SK-N-SH (cell line): ENCODE measurements around the gene NT5DC2. TPM values are rescaled to one million over a fixed set of nuclear protein-coding genes. Genes with fewer than 3 reads are reported as not detected.

Experiments
- CTCF ChIA-PET: fragments of 300-600, 350-600 bp; formaldehyde crosslinking; extraction: SDS; loops from one replicate; lab custom pipeline; 2021; lab: Yijun Ruan, JAX
- POLR2A ChIA-PET: fragments of 350-600 bp; sonication (Branson Sonifier 250); formaldehyde crosslinking; extraction: SDS; loops from one replicate; lab custom pipeline; 2020; ENCODE audit warnings: antibody characterized with exemption, inconsistent platforms; lab: Yijun Ruan, JAX
- DNase-seq: peaks from one replicate; pipeline ENCODE4 v3.0.0; 2012
- H2AFZ ChIP-seq: fragments of 200-600 bp; sonication (generic); 2 replicates; pipeline ENCODE4 v1.8.1; 2016; ENCODE audit warnings: antibody characterized with exemption, mild to moderate bottlenecking, low read depth
- H3F3A ChIP-seq: fragments of 200-600 bp; sonication (generic); replicated peaks from 2 replicates; pipeline ENCODE3; 2016; ENCODE audit warnings: antibody characterized with exemption, mild to moderate bottlenecking; ENCODE audit not compliant: insufficient read depth
- H3K27ac ChIP-seq, 2 experiments: fragments of 200-500 bp in 1 of 2; fragments of 200-600 bp in 1 of 2; sonication (Bioruptor generic) in 1 of 2; sonication (generic), shearing (Covaris generic) in 1 of 2; 2 replicates each; pipeline versions ENCODE4 v1.5.1 to v1.6.1; 2014 to 2016; ENCODE audit warnings: low read depth in 2 of 2, inconsistent platforms in 1 of 2, low read length in 1 of 2, mild to moderate bottlenecking in 1 of 2, mixed read lengths in 1 of 2
- H3K27me3 ChIP-seq: fragments of 200-600 bp; sonication (generic), shearing (Covaris generic); 2 replicates; pipeline ENCODE4 v1.6.1; 2016; ENCODE audit warnings: mixed run types; ENCODE audit not compliant: insufficient read depth
- H3K36me3 ChIP-seq, 2 experiments: fragments of 200-500 bp in 1 of 2; fragments of 200-600 bp in 1 of 2; sonication (Bioruptor generic) in 1 of 2; sonication (generic) in 1 of 2; replicated peaks in 1 of 2; 2 replicates each; pipeline versions ENCODE3 to v1.5.1; 2014 to 2016; ENCODE audit warnings: low read length in 1 of 2, mild to moderate bottlenecking in 1 of 2; ENCODE audit not compliant: insufficient read depth in 2 of 2, control insufficient read depth in 1 of 2
- H3K4me1 ChIP-seq, 2 experiments: fragments of 200-500 bp in 1 of 2; fragments of 200-600 bp in 1 of 2; sonication (Bioruptor generic) in 1 of 2; sonication (generic), shearing (Covaris generic) in 1 of 2; 2 replicates each; pipeline versions ENCODE4 v1.5.1 to v1.6.1; 2014 to 2016; ENCODE audit warnings: low read depth in 1 of 2, low read length in 1 of 2, mixed run types in 1 of 2; ENCODE audit not compliant: insufficient read depth in 2 of 2, control insufficient read depth in 1 of 2
- H3K4me2 ChIP-seq: fragments of 200-600 bp; sonication (generic), shearing (Covaris generic); 2 replicates; pipeline ENCODE4 v1.6.1; 2017; ENCODE audit warnings: mixed run types
- H3K4me3 ChIP-seq, 2 experiments: fragments of 200-500 bp in 1 of 2; fragments of 200-600 bp in 1 of 2; sonication (Bioruptor generic) in 1 of 2; sonication (generic), shearing (Covaris generic) in 1 of 2; 2 replicates each; pipeline versions ENCODE4 v1.5.1 to v1.8.1; 2014 to 2016; ENCODE audit warnings: low read depth in 2 of 2, inconsistent platforms in 1 of 2, low read length in 1 of 2, mild to moderate bottlenecking in 1 of 2, mixed read lengths in 1 of 2, moderate library complexity in 1 of 2
- H3K79me2 ChIP-seq: fragments of 200-600 bp; sonication (generic); 2 replicates; pipeline ENCODE4 v1.8.1; 2017; ENCODE audit warnings: mild to moderate bottlenecking; ENCODE audit not compliant: insufficient read depth
- H3K9ac ChIP-seq: fragments of 200-600 bp; sonication (generic); 2 replicates; pipeline ENCODE4 v1.6.1; 2017; ENCODE audit warnings: mixed run types
- H3K9me2 ChIP-seq: fragments of 200-600 bp; sonication (generic); 2 replicates; pipeline ENCODE4 v1.6.1; 2017; ENCODE audit warnings: mixed run types
- H3K9me3 ChIP-seq: fragments of 200-600 bp; sonication (generic); 2 replicates; pipeline ENCODE4 v1.6.1; 2017; ENCODE audit warnings: mixed run types, mild to moderate bottlenecking, moderate library complexity
- H4K20me1 ChIP-seq: fragments of 200-600 bp; sonication (generic); 2 replicates; pipeline ENCODE4 v1.6.1; 2017; ENCODE audit warnings: mild to moderate bottlenecking, mixed run types; ENCODE audit not compliant: insufficient read depth
- CHD2 ChIP-seq: fragments of 150-350 bp; IDR thresholded peaks from 2 replicates; pipeline ENCODE4 v1.6.1; 2018; ENCODE audit warnings: low read length; ENCODE audit not compliant: partially characterized antibody
- ELF1 ChIP-seq: IDR thresholded peaks from 2 replicates; pipeline ENCODE4 v1.4.0; 2012
- FOSL2 ChIP-seq: IDR thresholded peaks from 2 replicates; pipeline ENCODE4 v1.4.0; 2012; ENCODE audit warnings: low read depth, mild to moderate bottlenecking, moderate library complexity, borderline replicate concordance
- GABPA ChIP-seq: IDR thresholded peaks from 2 replicates; pipeline ENCODE4 v1.4.0; 2012; ENCODE audit warnings: low read depth, mild to moderate bottlenecking
- GATA2 ChIP-seq: sonication (generic); formaldehyde crosslinking; IDR thresholded peaks from 2 replicates; pipeline ENCODE4 v1.5.0; 2020; ENCODE audit warnings: mild to moderate bottlenecking, missing genetic modification reagents
- JUND ChIP-seq: IDR thresholded peaks from 2 replicates; pipeline ENCODE4 v1.4.0; 2012
- NFIC ChIP-seq: IDR thresholded peaks from 2 replicates; pipeline ENCODE4 v1.4.0; 2012; ENCODE audit warnings: borderline replicate concordance
- RAD21 ChIP-seq: IDR thresholded peaks from 2 replicates; pipeline ENCODE4 v1.6.1; 2012; ENCODE audit warnings: mild to moderate bottlenecking, low read length
- RCOR1 ChIP-seq: fragments of 150-350 bp; IDR thresholded peaks from 2 replicates; pipeline ENCODE4 v1.6.1; 2017; ENCODE audit warnings: antibody characterized with exemption, low read length
- RFX5 ChIP-seq: IDR thresholded peaks from 2 replicates; pipeline ENCODE4 v1.6.1; 2012; ENCODE audit warnings: mild to moderate bottlenecking, improper control_type of control experiment, low read length
- RXRA ChIP-seq: IDR thresholded peaks from 2 replicates; pipeline ENCODE4 v1.4.0; 2012; ENCODE audit warnings: low read depth, mild to moderate bottlenecking, borderline replicate concordance
- SIN3A ChIP-seq: IDR thresholded peaks from 2 replicates; pipeline ENCODE4 v1.6.1; 2012; ENCODE audit warnings: low read depth, mild to moderate bottlenecking, low read length, moderate library complexity, borderline replicate concordance
- TAF1 ChIP-seq: IDR thresholded peaks from 2 replicates; pipeline ENCODE4 v1.6.1; 2012; ENCODE audit warnings: low read depth, mild to moderate bottlenecking, low read length, moderate library complexity, borderline replicate concordance
- TCF12 ChIP-seq: IDR thresholded peaks from 2 replicates; pipeline ENCODE4 v1.4.0; 2012
- WGBS: methylation state at CpG from one replicate; pipeline ENCODE4 v1.1.6; 2017; ENCODE audit warnings: low lambda C conversion rate; 5-methylcytosine and 5-hydroxymethylcytosine counted together
- polyA plus RNA-seq, 3 experiments: library from polyadenylated mRNA; depleted of rRNA; stranded (reverse); fragments of >200 nt; gene quantifications; 2 replicates each; pipeline ENCODE4 v1.2.3, GENCODE V29; 2012
- TF ChIP-seq, protein P1 (sequence below): IDR thresholded peaks from 2 replicates; pipeline ENCODE4 v1.4.0; 2012; ENCODE audit warnings: low read depth, borderline replicate concordance
- TF ChIP-seq, protein P2 (sequence below): IDR thresholded peaks from 2 replicates; pipeline ENCODE4 v1.4.0; 2012; ENCODE audit warnings: low read depth, borderline replicate concordance
- TF ChIP-seq, protein P3 (sequence below): IDR thresholded peaks from 2 replicates; pipeline ENCODE4; 2012
- TF ChIP-seq, protein P4 (sequence below): fragments of 150-350 bp; IDR thresholded peaks from 2 replicates; pipeline ENCODE4 v1.6.1; 2016; ENCODE audit warnings: mild to moderate bottlenecking, low read depth, low read length
- TF ChIP-seq, protein P5 (sequence below): IDR thresholded peaks from 2 replicates; pipeline ENCODE4 v1.6.1; 2012; ENCODE audit warnings: mild to moderate bottlenecking, low read depth, low read length, moderate library complexity
- TF ChIP-seq, protein P6 (sequence below): fragments of 200-600 bp; sonication (generic); IDR thresholded peaks from 2 replicates; pipeline ENCODE4 v1.6.1; 2017; ENCODE audit warnings: antibody characterized with exemption, mild to moderate bottlenecking, moderate library complexity

The NT5DC2 gene
- polyA plus RNA-seq, 1 of the 3 experiments (the other 2 are of a cell fraction), result 113 TPM

DNA sequence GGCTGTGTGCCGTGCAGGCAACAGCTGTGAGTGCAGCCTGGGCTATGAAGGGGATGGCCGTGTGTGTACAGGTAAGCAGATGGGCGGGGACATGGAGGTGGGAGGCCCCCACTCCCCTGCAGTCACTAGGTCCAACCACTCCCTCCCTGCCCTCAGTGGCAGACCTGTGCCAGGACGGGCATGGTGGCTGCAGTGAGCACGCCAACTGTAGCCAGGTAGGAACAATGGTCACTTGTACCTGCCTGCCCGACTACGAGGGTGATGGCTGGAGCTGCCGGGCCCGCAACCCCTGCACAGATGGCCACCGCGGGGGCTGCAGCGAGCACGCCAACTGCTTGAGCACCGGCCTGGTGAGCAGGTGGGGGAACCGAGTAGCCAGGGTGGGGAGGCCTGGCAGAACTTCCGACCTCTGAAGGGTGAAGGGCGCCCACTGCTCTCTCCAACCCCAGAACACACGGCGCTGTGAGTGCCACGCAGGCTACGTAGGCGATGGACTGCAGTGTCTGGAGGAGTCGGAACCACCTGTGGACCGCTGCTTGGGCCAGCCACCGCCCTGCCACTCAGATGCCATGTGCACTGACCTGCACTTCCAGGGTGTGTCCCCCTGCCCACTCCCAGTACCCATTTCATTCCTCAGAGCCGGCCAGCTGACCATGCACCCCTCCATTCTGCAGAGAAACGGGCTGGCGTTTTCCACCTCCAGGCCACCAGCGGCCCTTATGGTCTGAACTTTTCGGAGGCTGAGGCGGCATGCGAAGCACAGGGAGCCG, 11.6 kb downstream of the NT5DC2 start:
- no peak overlapping the region for H2AFZ ChIP-seq
- H3K27ac ChIP-seq, result no peak overlapping the region
- H3K4me3 ChIP-seq, result no peak overlapping the region
- no peak for DNase-seq
- H3F3A ChIP-seq, result no peaks in the 10 kb centered on the region
- H3K4me1 ChIP-seq, result peaks cover 0 to 28% of the 10 kb centered on the region in 2 experiments; a peak in 1 of 4 replicates
- WGBS, result 94% methylated on average over 11 of the region's 33 CpGs
- TF ChIP-seq RCOR1 (no peak), TCF12 (no peak), RFX5 (no peak), JUND (no peak), GATA2 (CRISPR knock-in tag) (no peak), RAD21 (no peak), SIN3A (no peak), NFIC (no peak), ELF1 (no peak), CHD2 (no peak), TAF1 (no peak), FOSL2 (no peak), GABPA (no peak), RXRA (no peak)
- TF ChIP-seq, protein P1, sequence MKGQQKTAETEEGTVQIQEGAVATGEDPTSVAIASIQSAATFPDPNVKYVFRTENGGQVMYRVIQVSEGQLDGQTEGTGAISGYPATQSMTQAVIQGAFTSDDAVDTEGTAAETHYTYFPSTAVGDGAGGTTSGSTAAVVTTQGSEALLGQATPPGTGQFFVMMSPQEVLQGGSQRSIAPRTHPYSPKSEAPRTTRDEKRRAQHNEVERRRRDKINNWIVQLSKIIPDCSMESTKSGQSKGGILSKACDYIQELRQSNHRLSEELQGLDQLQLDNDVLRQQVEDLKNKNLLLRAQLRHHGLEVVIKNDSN, result no peak
- TF ChIP-seq, protein P2, sequence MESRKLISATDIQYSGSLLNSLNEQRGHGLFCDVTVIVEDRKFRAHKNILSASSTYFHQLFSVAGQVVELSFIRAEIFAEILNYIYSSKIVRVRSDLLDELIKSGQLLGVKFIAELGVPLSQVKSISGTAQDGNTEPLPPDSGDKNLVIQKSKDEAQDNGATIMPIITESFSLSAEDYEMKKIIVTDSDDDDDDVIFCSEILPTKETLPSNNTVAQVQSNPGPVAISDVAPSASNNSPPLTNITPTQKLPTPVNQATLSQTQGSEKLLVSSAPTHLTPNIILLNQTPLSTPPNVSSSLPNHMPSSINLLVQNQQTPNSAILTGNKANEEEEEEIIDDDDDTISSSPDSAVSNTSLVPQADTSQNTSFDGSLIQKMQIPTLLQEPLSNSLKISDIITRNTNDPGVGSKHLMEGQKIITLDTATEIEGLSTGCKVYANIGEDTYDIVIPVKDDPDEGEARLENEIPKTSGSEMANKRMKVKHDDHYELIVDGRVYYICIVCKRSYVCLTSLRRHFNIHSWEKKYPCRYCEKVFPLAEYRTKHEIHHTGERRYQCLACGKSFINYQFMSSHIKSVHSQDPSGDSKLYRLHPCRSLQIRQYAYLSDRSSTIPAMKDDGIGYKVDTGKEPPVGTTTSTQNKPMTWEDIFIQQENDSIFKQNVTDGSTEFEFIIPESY, result no peak
- TF ChIP-seq, protein P3, sequence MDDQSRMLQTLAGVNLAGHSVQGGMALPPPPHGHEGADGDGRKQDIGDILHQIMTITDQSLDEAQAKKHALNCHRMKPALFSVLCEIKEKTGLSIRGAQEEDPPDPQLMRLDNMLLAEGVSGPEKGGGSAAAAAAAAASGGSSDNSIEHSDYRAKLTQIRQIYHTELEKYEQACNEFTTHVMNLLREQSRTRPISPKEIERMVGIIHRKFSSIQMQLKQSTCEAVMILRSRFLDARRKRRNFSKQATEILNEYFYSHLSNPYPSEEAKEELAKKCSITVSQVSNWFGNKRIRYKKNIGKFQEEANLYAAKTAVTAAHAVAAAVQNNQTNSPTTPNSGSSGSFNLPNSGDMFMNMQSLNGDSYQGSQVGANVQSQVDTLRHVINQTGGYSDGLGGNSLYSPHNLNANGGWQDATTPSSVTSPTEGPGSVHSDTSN, result no peak
- TF ChIP-seq, protein P4, sequence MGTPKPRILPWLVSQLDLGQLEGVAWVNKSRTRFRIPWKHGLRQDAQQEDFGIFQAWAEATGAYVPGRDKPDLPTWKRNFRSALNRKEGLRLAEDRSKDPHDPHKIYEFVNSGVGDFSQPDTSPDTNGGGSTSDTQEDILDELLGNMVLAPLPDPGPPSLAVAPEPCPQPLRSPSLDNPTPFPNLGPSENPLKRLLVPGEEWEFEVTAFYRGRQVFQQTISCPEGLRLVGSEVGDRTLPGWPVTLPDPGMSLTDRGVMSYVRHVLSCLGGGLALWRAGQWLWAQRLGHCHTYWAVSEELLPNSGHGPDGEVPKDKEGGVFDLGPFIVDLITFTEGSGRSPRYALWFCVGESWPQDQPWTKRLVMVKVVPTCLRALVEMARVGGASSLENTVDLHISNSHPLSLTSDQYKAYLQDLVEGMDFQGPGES, result no peak
- TF ChIP-seq, protein P5, sequence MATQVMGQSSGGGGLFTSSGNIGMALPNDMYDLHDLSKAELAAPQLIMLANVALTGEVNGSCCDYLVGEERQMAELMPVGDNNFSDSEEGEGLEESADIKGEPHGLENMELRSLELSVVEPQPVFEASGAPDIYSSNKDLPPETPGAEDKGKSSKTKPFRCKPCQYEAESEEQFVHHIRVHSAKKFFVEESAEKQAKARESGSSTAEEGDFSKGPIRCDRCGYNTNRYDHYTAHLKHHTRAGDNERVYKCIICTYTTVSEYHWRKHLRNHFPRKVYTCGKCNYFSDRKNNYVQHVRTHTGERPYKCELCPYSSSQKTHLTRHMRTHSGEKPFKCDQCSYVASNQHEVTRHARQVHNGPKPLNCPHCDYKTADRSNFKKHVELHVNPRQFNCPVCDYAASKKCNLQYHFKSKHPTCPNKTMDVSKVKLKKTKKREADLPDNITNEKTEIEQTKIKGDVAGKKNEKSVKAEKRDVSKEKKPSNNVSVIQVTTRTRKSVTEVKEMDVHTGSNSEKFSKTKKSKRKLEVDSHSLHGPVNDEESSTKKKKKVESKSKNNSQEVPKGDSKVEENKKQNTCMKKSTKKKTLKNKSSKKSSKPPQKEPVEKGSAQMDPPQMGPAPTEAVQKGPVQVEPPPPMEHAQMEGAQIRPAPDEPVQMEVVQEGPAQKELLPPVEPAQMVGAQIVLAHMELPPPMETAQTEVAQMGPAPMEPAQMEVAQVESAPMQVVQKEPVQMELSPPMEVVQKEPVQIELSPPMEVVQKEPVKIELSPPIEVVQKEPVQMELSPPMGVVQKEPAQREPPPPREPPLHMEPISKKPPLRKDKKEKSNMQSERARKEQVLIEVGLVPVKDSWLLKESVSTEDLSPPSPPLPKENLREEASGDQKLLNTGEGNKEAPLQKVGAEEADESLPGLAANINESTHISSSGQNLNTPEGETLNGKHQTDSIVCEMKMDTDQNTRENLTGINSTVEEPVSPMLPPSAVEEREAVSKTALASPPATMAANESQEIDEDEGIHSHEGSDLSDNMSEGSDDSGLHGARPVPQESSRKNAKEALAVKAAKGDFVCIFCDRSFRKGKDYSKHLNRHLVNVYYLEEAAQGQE, result no peak
- TF ChIP-seq, protein P6, sequence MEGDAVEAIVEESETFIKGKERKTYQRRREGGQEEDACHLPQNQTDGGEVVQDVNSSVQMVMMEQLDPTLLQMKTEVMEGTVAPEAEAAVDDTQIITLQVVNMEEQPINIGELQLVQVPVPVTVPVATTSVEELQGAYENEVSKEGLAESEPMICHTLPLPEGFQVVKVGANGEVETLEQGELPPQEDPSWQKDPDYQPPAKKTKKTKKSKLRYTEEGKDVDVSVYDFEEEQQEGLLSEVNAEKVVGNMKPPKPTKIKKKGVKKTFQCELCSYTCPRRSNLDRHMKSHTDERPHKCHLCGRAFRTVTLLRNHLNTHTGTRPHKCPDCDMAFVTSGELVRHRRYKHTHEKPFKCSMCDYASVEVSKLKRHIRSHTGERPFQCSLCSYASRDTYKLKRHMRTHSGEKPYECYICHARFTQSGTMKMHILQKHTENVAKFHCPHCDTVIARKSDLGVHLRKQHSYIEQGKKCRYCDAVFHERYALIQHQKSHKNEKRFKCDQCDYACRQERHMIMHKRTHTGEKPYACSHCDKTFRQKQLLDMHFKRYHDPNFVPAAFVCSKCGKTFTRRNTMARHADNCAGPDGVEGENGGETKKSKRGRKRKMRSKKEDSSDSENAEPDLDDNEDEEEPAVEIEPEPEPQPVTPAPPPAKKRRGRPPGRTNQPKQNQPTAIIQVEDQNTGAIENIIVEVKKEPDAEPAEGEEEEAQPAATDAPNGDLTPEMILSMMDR, result no peak
- H3K9me2 ChIP-seq, result no peaks in the 10 kb centered on the region
- H4K20me1 ChIP-seq, result no peaks in the 10 kb centered on the region
- H3K27me3 ChIP-seq, result no peaks in the 10 kb centered on the region
- no peaks in the 10 kb centered on the region for H3K9me3 ChIP-seq
- peaks cover 4 to 28% of the 10 kb centered on the region in 2 experiments for H3K36me3 ChIP-seq
- ChIA-PET POLR2A (no interaction called here), CTCF (interaction anchor here (1.6 kb wide), 1 partner anchor 50 kb away, joined by 7 read pairs; no protein-coding TSS in a partner anchor)
- H3K79me2 ChIP-seq, result no peaks in the 10 kb centered on the region
- no peak overlapping the region for H3K9ac ChIP-seq
- no peak overlapping the region for H3K4me2 ChIP-seq
